ENCODE measurements around the gene TET2. TPM values are rescaled to one million over a fixed set of nuclear protein-coding genes. Genes with fewer than 3 reads are reported as not detected.

Gene TET2
- total RNA-seq, 1 experiment from 2014 or later: 7.0 TPM

- DNase-seq (ENCODE audit: low read depth, low spot score) (no peak), ATAC-seq (no peak)
- CTCF ChIA-PET: no interaction called here
- no peak overlapping the region for H3K27ac ChIP-seq (ENCODE audit: low read length)
- no peaks in the 10 kb centered on the region for H3K36me3 ChIP-seq (ENCODE audit: control insufficient read depth, insufficient read depth, low read length)
- TF ChIP-seq REST (IDR thresholded peaks at IDR 0.05; ENCODE audit: insufficient read depth in 1 of 2, low read depth in 2 of 2, low read length in 1 of 2) (no peak), POLR2AphosphoS5 (IDR thresholded peaks at IDR 0.05; ENCODE audit: low read depth, low read length) (no peak), TCF7L2 (IDR thresholded peaks at IDR 0.05; ENCODE audit: low read depth, low read length) (no peak), CTCF (IDR thresholded peaks at IDR 0.05) (no peak), SIN3A (IDR thresholded peaks at IDR 0.05; ENCODE audit: borderline replicate concordance, insufficient read depth, low read depth, low read length) (no peak)
- H3K27me3 ChIP-seq (ENCODE audit: control insufficient read depth, insufficient read depth, low read length): no peaks in the 10 kb centered on the region
- H3K4me3 ChIP-seq (ENCODE audit: low read depth in 2 of 2, low read length in 2 of 2): no peak overlapping the region
- H3K9me3 ChIP-seq (ENCODE audit: control insufficient read depth, insufficient read depth, low read depth, low read length): no peaks in the 10 kb centered on the region
- intact Hi-C loops (cut with micrococcal nuclease; ENCODE audit: unreplicated experiment) (no loop called here), in situ Hi-C loops (cut with HindIII; ENCODE audit: low pct_unique_long_range_greater_than_20kb, low sequenced_read_pairs) (no loop called here)
- no TSS peak for BruUV-seq (replicated peaks)
- POLR2A ChIA-PET: no interaction called here
- no peaks in the 10 kb centered on the region for H3K4me1 ChIP-seq (ENCODE audit: control insufficient read depth, insufficient read depth, low read length)
Measured at GRCh38 chr4:105119356-105119755, 27.3 kb upstream of the TET2 start.

GRCh38 chr4:105120626-105121025, 26.1 kb upstream of the TET2 start:
- no peaks in the 10 kb centered on the region for H3K36me3 ChIP-seq (ENCODE audit: control insufficient read depth, insufficient read depth, low read length)
- no peaks in the 10 kb centered on the region for H3K4me1 ChIP-seq (ENCODE audit: control insufficient read depth, insufficient read depth, low read length)
- in situ Hi-C loops (cut with HindIII; ENCODE audit: low pct_unique_long_range_greater_than_20kb, low sequenced_read_pairs) (no loop called here), intact Hi-C loops (cut with micrococcal nuclease; ENCODE audit: unreplicated experiment) (no loop called here)
- TF ChIP-seq TCF7L2 (IDR thresholded peaks at IDR 0.05; ENCODE audit: low read depth, low read length): no peak
- TF ChIP-seq CTCF (IDR thresholded peaks at IDR 0.05): no peak
- no peak for TF ChIP-seq SIN3A (IDR thresholded peaks at IDR 0.05; ENCODE audit: borderline replicate concordance, insufficient read depth, low read depth, low read length)
- no peak for TF ChIP-seq POLR2AphosphoS5 (IDR thresholded peaks at IDR 0.05; ENCODE audit: low read depth, low read length)
- no peaks in the 10 kb centered on the region for H3K27me3 ChIP-seq (ENCODE audit: control insufficient read depth, insufficient read depth, low read length)
- DNase-seq (ENCODE audit: low read depth, low spot score) (no peak), ATAC-seq (no peak)
- CTCF ChIA-PET: no interaction called here
- BruUV-seq (replicated peaks): no TSS peak
- H3K4me3 ChIP-seq (ENCODE audit: low read depth in 2 of 2, low read length in 2 of 2): no peak overlapping the region
- H3K9me3 ChIP-seq (ENCODE audit: control insufficient read depth, insufficient read depth, low read depth, low read length): no peaks in the 10 kb centered on the region
- POLR2A ChIA-PET: no interaction called here
- no peak overlapping the region for H3K27ac ChIP-seq (ENCODE audit: low read length)

Measured in Panc1 (cell line).